Right lobe of liver (tissue), 4 donors: ENCODE data around the gene BTBD16.

Experiments used
- POLR2A ChIP-seq: fragments of 450-650 bp; IDR thresholded peaks from one replicate; pipeline ENCODE4 v1.6.1; 2017; ENCODE audit warnings: antibody characterized with exemption, mild to moderate bottlenecking
- TF ChIP-seq, protein P1 (sequence below), 4 donors: fragments of 200-600 bp in 3 of 4; fragments of 450-650 bp in 1 of 4; IDR thresholded peaks; one replicate each; pipeline versions ENCODE4 v1.5.1 to v1.8.0; 2016 to 2022; ENCODE audit warnings: antibody characterized with exemption in 4 of 4, mild to moderate bottlenecking in 2 of 4
- donor health status: DM: no; HTN: no; CAD: no.
- donor health status: DM: no; HTN: no; CAD: no.
- donor health status: DM: no; HTN: yes; CAD: no.

DNA sequence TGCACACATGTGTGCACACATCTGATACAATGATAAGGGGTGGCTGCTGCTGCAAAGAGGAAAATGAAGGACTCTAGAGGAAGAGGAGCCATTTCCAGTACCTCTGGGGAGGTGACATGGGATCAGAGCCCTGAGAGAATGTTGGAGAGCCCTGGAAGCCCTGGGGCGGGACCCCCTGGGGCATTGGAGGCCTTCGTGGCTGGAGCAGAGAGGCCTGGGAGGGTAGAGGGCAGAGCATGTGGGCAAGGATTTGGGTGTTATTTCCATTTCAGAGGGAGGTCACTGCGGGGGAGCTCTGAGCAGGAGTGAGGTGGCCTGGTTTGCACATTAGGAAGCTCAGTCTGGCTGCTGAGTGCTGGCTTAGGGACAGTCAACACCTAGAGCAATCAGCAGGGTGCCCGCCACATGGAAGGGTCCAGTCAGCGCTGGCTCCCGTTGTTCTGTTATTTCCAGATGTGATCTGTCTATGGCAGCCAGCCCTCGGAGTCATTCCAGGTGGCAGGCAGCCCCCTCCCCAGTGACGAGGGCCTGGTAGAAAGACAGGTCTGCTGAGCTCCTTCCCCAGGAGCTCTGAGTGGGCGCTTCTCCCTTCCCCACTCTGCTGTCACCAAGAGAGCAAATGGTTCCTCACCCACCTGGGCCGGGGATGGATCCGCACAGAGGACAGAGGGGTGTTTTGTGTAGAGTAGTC lies 24.1 kb upstream of the BTBD16 start:
- TF ChIP-seq, protein P1, sequence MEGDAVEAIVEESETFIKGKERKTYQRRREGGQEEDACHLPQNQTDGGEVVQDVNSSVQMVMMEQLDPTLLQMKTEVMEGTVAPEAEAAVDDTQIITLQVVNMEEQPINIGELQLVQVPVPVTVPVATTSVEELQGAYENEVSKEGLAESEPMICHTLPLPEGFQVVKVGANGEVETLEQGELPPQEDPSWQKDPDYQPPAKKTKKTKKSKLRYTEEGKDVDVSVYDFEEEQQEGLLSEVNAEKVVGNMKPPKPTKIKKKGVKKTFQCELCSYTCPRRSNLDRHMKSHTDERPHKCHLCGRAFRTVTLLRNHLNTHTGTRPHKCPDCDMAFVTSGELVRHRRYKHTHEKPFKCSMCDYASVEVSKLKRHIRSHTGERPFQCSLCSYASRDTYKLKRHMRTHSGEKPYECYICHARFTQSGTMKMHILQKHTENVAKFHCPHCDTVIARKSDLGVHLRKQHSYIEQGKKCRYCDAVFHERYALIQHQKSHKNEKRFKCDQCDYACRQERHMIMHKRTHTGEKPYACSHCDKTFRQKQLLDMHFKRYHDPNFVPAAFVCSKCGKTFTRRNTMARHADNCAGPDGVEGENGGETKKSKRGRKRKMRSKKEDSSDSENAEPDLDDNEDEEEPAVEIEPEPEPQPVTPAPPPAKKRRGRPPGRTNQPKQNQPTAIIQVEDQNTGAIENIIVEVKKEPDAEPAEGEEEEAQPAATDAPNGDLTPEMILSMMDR (IDR thresholded peaks at IDR 0.05): no peak
- TF ChIP-seq POLR2A: no peak
